ENCODE measurements around the gene COBL.

GRCh38 chr7:51006483-51007235 lies 309.9 kb downstream of the COBL start:
- TF ChIP-seq CTCF (conservative IDR thresholded peaks at IDR 0.05; ENCODE audit: low read depth, low read length): no peak
- TF ChIP-seq NFE2L2 (IDR thresholded peaks at IDR 0.05; ENCODE audit: low read depth, low read length): no peak
- no peak for TF ChIP-seq USF2 (IDR thresholded peaks at IDR 0.05; ENCODE audit: low read depth, low read length)
- TF ChIP-seq FOS (IDR thresholded peaks at IDR 0.05; ENCODE audit: low read depth, low read length): no peak
- TF ChIP-seq CHD1 (IDR thresholded peaks at IDR 0.05; ENCODE audit: low read depth, low read length): no peak
- no peak for TF ChIP-seq RAD21 (IDR thresholded peaks at IDR 0.05; ENCODE audit: low read length)
- no peak for TF ChIP-seq POLR2A (IDR thresholded peaks at IDR 0.05; ENCODE audit: low read depth, low read length)
- TF ChIP-seq MXI1 (IDR thresholded peaks at IDR 0.05; ENCODE audit: borderline replicate concordance, low read depth, low read length): no peak
- no peak for TF ChIP-seq MAFK (IDR thresholded peaks at IDR 0.05; ENCODE audit: low read depth, low read length)
- no peak for TF ChIP-seq RFX5 (IDR thresholded peaks at IDR 0.05; ENCODE audit: low read depth, low read length)

Measured in IMR-90 (cell line).